GM19397 (cell line): ENCODE data around the gene DRD1.
"Not testable (repeated sequence)": the region's sequence is repeated elsewhere in the genome, so short reads cannot be mapped to it uniquely, and the experiment has no call there.

ENCODE experiments used
- ATAC-seq: cut with Tn5 transposase; IDR thresholded peaks from one replicate; pipeline ENCODE4 v1.9.1; 2021; ENCODE audit warnings: mild to moderate bottlenecking, moderate library complexity; ENCODE audit not compliant: unreplicated experiment

DRD1 gene

DNA sequence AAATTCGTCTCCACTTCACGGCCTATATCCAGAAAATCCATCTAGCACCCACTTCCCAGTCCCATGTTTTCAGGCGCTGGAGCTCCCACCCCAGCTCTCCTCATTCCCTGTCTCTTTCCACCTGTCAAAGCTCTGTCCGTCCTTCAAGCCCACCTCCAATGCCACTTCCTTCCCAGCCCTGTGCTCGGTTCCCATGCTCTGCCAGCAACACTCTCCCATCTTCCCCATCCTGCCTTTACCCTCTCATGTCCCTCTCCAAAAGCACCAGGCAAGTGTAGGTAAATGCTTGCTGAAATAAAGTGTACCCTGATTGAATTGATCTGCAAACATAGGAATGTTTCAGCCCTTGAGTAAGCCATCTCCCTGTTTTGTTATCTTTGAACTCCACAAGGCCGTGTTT, 9.2 kb downstream of the DRD1 start:
- ATAC-seq, result no peak

DNA sequence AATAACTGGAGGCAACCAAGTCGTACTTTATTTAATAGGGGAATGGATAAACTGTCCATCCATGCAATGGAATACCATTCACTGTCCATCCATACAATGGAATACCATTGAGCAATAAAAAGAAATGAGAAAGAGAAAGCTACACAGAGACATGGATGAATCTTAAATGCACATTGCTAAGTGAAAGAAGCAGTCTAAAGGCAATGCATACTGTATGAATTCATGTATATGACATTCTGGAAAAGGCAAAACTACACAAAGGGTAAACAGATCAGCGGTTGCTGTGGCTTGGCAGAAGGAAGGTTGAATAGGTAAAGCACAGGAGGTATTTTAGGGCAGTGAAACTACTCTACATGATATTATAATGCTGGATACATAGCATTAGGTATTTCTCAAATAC, 16.2 kb downstream of the DRD1 start:
- no peak for ATAC-seq

DNA sequence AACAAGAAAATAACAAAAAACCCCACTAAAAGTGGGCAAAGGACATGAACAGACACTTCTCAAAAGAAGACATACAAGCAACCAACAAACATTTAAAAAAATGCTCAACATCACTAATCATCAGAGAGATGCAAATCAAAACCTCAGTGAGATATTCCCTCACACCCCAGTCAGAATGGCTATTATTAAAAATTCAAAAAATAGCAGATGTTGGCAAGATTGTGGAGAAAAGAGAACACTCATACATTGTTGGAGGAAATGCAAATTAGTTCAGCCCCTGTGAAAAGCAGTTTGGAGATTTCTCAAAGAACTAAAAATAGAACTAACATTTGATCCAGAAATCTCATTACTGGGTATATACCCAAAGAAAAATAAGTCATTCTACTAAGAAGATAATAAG, 19.4 kb downstream of the DRD1 start:
- not testable (repeated sequence) for ATAC-seq

DNA sequence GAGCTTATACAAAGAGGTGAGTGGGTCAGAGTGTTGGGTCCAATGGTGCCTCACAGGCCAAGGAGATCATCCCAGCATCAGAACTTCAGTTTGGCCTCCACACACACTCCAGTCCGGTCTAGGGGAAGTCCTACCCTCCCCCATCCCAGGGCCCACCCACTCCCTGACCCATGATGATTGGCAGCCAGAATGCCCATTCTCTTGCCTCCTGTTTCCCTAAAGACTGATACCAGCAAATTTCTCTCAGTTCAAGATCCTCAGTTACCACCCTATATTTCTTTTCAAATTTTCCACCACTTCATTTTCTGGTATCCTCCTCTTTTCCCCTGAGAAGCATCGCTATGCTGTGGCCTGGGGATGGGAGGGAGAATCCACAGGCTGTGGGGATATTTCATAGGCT, 21.9 kb downstream of the DRD1 start:
- no peak for ATAC-seq

DNA sequence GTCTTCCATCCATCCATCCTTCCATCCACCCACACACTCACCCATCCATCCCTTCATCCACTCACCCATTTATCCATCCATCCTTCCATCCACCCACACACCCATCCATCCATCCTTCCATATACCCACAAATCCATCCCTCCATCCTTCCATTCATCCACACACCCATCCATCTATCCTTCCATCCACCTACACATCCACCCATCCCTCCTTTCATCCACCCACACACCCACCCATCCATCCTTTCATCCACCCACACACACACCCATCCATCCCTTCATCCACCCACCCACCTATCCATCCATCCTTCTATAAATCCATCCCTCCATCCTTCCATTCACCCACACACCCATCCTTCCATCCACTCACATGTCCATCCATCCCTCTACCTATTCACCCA, 23.6 kb downstream of the DRD1 start:
- ATAC-seq, result no peak

DNA sequence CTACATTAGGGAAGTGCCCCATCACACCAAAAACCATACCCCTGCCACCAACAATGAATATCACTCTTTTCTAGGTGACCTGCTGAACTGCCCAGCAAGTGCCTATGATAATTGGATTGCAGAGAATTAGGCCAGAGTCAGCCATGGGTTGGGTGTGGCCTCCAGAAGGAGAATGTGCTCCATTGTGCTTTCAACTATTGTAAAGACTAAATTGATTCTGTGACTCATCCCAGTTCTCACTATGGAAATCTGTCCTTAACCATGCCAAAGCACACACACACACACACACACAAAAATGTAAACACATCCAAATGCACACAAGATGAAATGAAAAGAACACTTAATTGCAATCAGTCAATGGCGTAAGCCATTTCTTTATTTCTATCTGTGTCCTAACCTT, 25.7 kb downstream of the DRD1 start:
- ATAC-seq, result no peak

DNA sequence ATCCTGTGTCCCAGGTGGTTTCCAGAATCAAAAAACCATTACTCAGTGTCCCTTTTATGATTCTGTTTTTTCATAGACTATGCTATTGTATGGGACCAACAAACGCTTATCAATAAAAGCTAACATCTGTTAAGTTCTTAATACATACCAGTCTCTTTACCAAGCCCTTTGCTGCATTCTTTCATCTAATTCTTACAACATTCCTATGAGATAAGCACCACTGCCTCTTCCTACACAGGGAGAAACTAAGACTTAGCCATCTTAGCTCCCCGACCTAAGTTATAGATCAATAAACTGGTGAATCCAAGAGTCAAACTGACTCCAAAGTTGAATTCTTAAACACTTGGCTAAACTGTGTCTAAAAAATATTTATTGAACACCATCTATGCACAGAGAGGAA, 26.6 kb downstream of the DRD1 start:
- ATAC-seq, result no peak

DNA sequence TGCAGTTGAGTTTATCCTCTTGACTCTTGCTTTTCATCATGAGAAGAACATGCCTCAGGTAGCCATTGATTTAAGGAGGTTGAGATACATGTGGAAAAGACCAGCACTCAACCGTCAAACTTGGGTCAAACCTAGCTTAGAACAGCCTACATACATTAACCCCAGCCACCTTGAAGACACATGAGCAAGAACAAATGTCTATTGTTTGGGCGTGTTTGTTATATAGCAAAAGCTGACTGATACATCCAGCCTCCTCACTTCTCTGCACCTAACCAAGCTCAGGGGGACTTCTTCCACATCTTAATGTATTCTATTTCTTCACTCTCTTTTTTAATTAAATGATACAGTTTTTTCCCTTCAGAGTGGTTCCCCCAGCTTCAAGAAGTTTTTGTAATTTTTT, 28.7 kb downstream of the DRD1 start:
- no peak for ATAC-seq

DNA sequence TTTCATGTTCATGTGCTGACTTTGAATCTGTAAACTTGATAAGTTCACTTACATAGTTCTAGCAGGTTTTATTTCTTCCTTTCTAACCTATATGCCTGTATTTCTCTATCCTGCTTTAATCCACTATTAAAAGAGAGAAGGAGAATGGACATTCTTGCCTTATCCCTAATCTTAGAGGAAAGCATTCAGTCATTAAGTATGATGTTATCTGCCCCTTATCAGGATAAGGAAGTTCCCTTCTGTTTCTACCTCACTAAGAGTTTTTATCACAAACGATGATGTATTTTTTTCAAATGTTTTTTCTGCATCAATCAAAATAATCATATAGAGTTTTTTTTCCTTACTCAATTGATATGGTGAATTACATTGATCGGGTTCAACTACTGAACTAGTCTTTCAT, 33.1 kb downstream of the DRD1 start:
- ATAC-seq, result no peak

DNA sequence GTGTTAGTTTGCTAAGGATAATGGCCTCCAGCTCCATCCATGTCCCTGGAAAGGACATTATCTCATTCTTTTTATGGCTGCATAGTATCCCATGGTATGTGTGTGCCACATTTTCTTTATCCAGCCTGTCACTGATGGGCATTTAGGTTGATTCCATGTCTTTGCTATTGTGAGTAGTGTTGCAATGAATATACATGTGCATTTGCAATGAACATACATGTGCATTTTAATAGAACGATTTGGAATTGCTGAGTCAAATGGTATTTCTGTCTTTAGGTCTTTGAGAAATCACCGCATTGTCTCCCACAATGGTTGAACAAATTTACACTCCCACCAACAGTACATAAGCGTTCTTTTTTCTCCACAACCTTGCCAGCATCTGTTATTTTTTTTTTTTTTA, 37.7 kb downstream of the DRD1 start:
- ATAC-seq, result no peak

DNA sequence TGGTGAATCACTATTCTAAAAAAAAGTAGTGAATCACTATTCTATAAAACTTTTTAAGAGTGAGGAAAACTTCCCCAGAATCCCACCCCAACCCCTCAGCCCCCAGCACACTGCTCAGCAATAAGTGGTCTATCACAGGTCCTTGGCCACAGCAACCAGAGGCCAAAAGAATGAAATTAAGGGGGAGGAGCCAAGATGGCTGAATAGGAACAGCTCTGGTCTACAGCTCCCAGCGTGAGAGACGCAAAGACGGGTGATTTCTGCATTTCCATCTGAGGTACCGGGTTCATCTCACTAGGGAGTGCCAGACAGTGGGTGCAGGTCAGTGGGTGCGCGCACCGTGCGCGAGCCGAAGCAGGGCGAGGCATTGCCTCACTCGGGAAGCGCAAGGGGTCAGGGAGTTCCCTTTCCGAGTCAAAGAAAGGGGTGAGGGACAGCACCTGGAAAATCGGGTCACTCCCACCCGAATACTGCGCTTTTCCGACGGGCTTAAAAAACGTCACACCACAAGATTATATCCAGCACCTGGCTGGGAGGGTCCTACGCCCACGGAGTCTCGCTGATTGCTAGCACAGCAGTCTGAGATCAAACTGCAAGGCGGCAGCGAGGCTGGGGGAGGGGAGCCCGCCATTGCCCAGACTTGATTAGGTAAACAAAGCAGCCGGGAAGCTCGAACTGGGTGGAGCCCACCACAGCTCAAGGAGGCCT, 46.2 kb downstream of the DRD1 start:
- not testable (repeated sequence) for ATAC-seq

DNA sequence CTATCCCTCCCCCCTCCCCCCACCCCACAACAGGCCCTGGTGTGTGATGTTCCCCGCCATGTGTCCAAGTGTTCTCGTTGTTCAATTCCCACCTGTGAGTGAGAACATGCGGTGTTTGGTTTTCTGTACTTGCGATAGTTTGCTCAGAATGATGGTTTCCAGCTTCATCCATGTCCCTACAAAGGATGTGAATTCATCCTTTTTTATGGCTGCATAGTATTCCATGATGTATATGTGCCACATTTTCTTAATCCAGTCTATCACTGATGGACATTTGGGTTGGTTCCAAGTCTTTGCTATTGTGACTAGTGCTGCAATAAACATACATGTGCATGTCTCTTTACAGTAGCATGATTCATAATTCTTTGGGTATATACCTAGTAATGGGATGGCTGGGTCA, 48.6 kb downstream of the DRD1 start:
- ATAC-seq, result not testable (repeated sequence)

DNA sequence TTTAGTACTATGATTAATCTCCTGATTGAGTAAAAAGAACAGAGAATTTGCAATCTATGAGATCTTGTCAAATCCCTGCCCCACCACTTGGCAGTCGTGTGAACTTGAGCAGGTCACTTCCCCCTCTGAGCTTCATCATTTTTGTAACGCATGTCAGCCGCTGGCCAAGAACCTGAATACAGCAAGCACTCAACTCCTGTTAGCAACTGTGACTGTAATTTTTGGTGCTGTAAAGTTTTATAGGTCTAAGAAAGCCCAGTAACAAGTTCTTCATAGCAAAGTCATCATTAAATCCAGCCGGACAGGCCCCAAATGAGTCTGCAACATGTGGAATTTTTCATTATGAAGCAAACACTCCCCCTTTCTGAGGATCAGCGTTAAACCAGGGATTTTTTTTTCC, 49.4 kb downstream of the DRD1 start:
- no peak for ATAC-seq

DNA sequence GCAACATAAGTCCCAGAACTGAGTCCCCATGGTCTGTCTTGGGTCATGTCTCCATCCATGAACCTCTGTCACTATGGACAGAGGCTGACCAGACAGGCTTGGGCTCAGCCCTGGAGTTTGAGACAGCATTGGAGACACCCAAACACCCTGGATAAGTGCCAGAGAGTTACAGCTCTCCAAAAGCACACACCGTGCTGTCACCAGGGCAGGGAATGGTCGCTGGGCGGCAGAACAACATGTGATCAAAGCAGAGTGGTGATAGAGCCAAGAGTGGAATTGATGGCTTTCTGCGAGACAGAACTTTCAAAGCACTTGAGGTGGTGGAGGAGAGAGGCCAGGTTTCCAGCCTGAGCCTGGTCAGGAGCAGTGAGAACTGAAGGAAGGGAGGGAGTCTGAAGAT, 50.1 kb downstream of the DRD1 start:
- no peak for ATAC-seq

DNA sequence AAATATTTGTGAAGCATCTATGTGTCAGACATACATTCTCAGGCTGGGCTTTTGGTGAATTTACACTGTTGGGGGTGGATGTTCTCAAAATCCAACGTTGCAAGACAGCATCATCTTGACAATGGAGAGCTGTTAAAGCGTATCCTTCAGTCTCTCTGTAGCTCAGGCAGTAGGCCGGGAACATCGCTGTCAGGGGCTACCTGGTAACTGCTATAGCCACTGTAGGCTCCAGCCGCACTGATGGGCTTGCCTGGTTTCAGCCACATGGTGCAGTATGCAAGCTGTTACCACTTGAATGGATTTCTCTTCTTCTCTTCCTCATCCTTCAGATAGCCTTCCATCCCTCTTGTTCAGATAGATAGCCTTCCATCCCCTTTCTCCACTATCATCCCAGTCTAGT, 51.7 kb downstream of the DRD1 start:
- ATAC-seq, result no peak

DNA sequence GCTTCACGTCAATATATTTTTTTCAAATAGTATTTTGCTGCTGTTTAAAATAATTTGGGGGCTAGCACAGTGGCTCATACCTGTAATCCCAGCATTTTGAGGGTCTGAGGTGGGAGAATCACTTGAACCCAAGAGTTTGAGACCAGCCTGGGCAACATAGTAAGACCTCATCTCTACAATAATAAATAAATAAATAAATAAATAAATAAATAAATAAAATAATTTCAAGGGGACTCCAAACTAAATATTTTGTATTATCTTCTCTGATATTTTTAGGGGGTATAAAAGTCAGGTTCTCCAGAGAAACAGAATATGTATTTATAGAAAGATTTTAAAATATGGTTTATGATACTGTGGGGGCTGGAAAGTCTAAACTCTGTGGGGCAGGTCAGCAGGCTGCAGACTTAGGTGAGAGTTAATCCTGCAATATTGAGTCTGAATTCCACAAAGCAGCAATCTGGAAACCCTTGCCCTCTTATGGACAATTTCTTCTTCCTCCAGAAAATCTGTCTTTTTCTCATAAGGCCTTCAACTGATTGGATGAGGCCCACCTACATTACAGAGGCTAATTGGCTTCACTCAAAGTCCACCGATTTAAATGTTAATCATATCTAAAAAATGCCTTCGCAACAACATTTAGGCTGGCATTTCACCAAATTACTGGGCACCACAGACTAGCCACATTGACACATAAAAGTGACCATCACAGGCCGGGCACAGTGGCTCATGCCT, 53.5 kb downstream of the DRD1 start:
- ATAC-seq, result no peak
